OCI-LY7 (cell line): ENCODE results near the gene CEBPG. TPM values are rescaled to one million over a fixed set of nuclear protein-coding genes. Genes with fewer than 3 reads are reported as not detected.

Source experiments
- BruUV-seq: library from RNA; stranded (reverse); fragments of 400-500 nt; replicated peaks from 2 replicates; lab custom pipeline; 2021; lab: Mats Ljungman, UMichigan
- CTCF ChIA-PET: fragments of 300-600 bp; sonication (Branson Sonifier 250); formaldehyde crosslinking; loops from one replicate; lab custom pipeline; 2022; ENCODE audit warnings: antibody characterized with exemption; ENCODE audit not compliant: unreplicated experiment; lab: Charles Lee
- POLR2A ChIA-PET: fragments of 300-600 bp; sonication (Branson Sonifier 250); formaldehyde crosslinking; loops from one replicate; lab custom pipeline; 2022; ENCODE audit warnings: antibody characterized with exemption; lab: Charles Lee
- DNase-seq: peaks from one replicate; pipeline ENCODE4 v3.0.0-alpha.2; 2015; ENCODE audit warnings: low spot score
- H2AFZ ChIP-seq: fragments of 200-600 bp; sonication (generic), shearing (Covaris generic); 2 replicates; pipeline ENCODE4 v1.6.1; 2014; ENCODE audit warnings: mild to moderate bottlenecking, antibody characterized with exemption, low read length, moderate library complexity
- H3K27ac ChIP-seq: fragments of 200-600 bp; sonication (generic); 2 replicates; pipeline ENCODE4 v1.5.1; 2014; ENCODE audit warnings: mixed run types, low read depth, mild to moderate bottlenecking, moderate library complexity, low read length, inconsistent platforms; ENCODE audit not compliant: poor library complexity, severe bottlenecking
- H3K36me3 ChIP-seq: fragments of 200-600 bp; sonication (generic); 2 replicates; pipeline ENCODE4 v1.6.1; 2014; ENCODE audit warnings: mild to moderate bottlenecking, antibody characterized with exemption, low read length, moderate library complexity, mixed read lengths; ENCODE audit not compliant: insufficient read depth
- H3K4me1 ChIP-seq: fragments of 200-600 bp; sonication (generic); 2 replicates; pipeline ENCODE4 v1.5.1; 2014; ENCODE audit warnings: mild to moderate bottlenecking, low read length; ENCODE audit not compliant: insufficient read depth, poor library complexity, severe bottlenecking
- H3K4me2 ChIP-seq: fragments of 200-600 bp; sonication (generic); 2 replicates; pipeline ENCODE4 v1.6.1; 2014; ENCODE audit warnings: mild to moderate bottlenecking, low read length
- H3K4me3 ChIP-seq: fragments of 200-600 bp; sonication (generic); 2 replicates; pipeline ENCODE4 v1.5.1; 2014; ENCODE audit warnings: mild to moderate bottlenecking, low read depth, low read length; ENCODE audit not compliant: poor library complexity, severe bottlenecking
- H3K79me2 ChIP-seq: fragments of 200-600 bp; sonication (generic); 2 replicates; pipeline ENCODE4 v1.6.1; 2016; ENCODE audit warnings: low read depth, mild to moderate bottlenecking, low read length, moderate library complexity, mixed read lengths; ENCODE audit not compliant: insufficient read depth
- H3K9me2 ChIP-seq: fragments of 200-600 bp; sonication (generic); 2 replicates; pipeline ENCODE4 v1.6.1; 2016; ENCODE audit warnings: mild to moderate bottlenecking, low read length, mixed read lengths; ENCODE audit not compliant: insufficient read depth
- H3K9me3 ChIP-seq: fragments of 200-600 bp; sonication (generic); 2 replicates; pipeline ENCODE4 v1.6.1; 2014; ENCODE audit warnings: mild to moderate bottlenecking, mixed run types, low read length, mixed read lengths
- H4K20me1 ChIP-seq: fragments of 200-600 bp; sonication (generic); 2 replicates; pipeline ENCODE4 v1.6.1; 2014; ENCODE audit warnings: mild to moderate bottlenecking, antibody characterized with exemption, low read length, moderate library complexity, mixed read lengths; ENCODE audit not compliant: insufficient read depth
- EZH2phosphoT487 ChIP-seq: fragments of 200-600 bp; sonication (generic); IDR thresholded peaks from 2 replicates; pipeline ENCODE4 v1.6.1; 2018; ENCODE audit warnings: low read depth, borderline replicate concordance, mild to moderate bottlenecking, mixed run types, antibody characterized with exemption, low read length, moderate library complexity, mixed read lengths
- intact Hi-C: fragments of 100-400 bp; cut with micrococcal nuclease; formaldehyde crosslinking; loops from one replicate; pipeline ENCODE4 v1.10.0; 2022; ENCODE audit not compliant: unreplicated experiment
- total RNA-seq, 2 experiments: library from RNA; depleted of rRNA in 1 of 2; stranded (reverse); fragments of >200 nt in 1 of 2; shearing (Covaris generic) in 1 of 2; gene quantifications; 2 replicates each; pipeline ENCODE4 v1.2.3, GENCODE V29; 2014 to 2022
- TF ChIP-seq, protein P1 (sequence below): fragments of 200-600 bp; sonication (generic); conservative IDR thresholded peaks from 2 replicates; pipeline ENCODE4 v1.5.1; 2014; ENCODE audit warnings: mild to moderate bottlenecking, antibody characterized with exemption, low read length, moderate library complexity, mixed read lengths

CEBPG gene
- total RNA-seq, 2 experiments from 2014 or later, result 44.9 to 45.1 TPM

DNA sequence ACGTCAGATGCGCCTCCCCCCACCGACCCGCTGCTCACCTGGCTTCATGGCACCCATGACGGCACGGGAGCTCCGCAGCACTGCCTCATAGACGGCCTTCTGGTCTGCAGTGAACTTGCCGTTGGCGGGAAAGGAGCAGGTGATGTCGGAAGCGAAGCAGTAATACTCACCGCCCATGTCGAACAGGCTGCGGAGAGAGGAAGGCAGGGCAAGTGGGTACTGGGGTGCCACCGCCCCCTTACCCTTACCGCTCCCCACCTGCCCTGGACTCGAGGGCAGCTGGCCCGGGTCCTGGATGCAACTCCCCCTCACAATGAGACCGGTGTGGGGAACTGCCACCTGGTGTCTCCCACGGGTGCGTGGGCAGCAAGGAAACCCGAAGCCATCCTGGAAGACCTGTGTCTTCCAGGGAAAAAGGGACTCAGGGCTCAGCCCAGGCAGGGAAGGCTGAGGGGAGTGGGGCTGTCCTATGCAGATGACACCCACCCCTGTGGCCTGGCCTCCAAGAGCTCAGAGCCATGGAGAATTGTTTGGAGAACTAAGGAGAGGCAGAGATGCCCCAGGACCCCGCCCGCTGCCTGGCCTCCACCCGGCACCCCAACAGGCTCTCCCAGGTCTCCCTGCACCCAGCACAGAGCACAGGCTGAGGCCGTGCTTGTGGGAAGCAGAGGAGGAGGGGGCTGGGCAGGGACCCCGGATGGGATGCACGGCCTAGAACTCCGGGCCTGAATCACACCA is 28.3 kb downstream of the CEBPG start:
- Histone ChIP-seq H4K20me1 (no peaks in the 10 kb centered on the region), H3K36me3 (no peaks in the 10 kb centered on the region), H2AFZ (no peak overlapping the region), H3K4me3 (no peak overlapping the region), H3K79me2 (no peaks in the 10 kb centered on the region), H3K9me2 (no peaks in the 10 kb centered on the region), H3K4me1 (no peaks in the 10 kb centered on the region), H3K4me2 (no peak overlapping the region), H3K9me3 (no peaks in the 10 kb centered on the region), H3K27ac (no peak overlapping the region)
- CTCF ChIA-PET, result no interaction called here
- POLR2A ChIA-PET, result interaction anchor here (0.5 kb wide), 1 partner anchor 74 kb away, joined by 3 read pairs; no protein-coding TSS in a partner anchor
- no peak for DNase-seq
- no TSS peak for BruUV-seq
- intact Hi-C loops, result no loop called here
- TF ChIP-seq, protein P1, sequence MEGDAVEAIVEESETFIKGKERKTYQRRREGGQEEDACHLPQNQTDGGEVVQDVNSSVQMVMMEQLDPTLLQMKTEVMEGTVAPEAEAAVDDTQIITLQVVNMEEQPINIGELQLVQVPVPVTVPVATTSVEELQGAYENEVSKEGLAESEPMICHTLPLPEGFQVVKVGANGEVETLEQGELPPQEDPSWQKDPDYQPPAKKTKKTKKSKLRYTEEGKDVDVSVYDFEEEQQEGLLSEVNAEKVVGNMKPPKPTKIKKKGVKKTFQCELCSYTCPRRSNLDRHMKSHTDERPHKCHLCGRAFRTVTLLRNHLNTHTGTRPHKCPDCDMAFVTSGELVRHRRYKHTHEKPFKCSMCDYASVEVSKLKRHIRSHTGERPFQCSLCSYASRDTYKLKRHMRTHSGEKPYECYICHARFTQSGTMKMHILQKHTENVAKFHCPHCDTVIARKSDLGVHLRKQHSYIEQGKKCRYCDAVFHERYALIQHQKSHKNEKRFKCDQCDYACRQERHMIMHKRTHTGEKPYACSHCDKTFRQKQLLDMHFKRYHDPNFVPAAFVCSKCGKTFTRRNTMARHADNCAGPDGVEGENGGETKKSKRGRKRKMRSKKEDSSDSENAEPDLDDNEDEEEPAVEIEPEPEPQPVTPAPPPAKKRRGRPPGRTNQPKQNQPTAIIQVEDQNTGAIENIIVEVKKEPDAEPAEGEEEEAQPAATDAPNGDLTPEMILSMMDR, result no peak
- TF ChIP-seq EZH2phosphoT487, result no peak

DNA sequence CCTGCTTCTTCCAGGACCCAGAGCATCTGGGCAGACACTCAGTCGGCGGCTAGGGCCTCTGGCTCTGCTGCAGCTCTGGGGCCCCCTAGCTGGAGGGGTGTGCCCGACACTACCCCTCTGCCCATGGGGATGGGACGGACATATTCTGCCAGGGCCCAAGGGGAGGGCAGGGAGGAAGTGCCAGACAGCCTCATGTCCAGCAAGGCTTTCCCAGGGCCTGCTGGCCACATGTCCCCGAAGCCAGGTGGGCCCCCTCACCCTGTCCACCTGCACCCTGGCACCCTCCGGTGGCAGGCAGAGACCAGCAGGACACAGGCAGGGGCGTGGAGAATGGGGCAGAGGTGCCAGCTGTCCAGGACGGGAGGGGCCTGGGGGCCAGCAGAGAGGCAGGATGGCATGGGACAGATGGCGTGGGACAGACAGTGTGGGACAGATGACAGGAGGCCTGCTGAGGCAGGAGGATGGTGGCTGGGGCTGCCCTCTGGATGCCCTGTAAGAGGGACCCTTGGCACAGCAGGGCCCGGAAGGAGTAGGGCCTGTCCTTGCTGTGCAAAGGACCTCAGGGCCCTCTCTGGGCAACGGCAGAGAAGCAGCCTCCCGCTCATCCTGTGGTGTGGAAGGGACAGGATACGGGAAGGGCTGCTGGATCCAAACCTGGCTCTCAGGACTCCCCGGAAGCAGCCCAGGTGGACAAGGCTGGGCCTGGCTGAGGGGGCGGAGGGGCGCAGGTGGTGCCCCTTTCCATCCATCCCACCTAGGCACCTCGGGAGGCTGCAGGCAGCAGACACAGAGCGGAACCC is 29.1 kb downstream of the CEBPG start:
- BruUV-seq, result no TSS peak
- DNase-seq, result no peak
- intact Hi-C loops, result no loop called here

More for the DNA sequence above, 29.1 kb downstream of the CEBPG start:
- CTCF ChIA-PET, result no interaction called here
- Histone ChIP-seq H3K4me2 (no peak overlapping the region), H3K9me2 (no peaks in the 10 kb centered on the region), H3K4me1 (no peaks in the 10 kb centered on the region), H4K20me1 (no peaks in the 10 kb centered on the region), H3K9me3 (no peaks in the 10 kb centered on the region), H3K4me3 (no peak overlapping the region), H3K36me3 (no peaks in the 10 kb centered on the region), H3K27ac (no peak overlapping the region), H3K79me2 (no peaks in the 10 kb centered on the region), H2AFZ (no peak overlapping the region)
- POLR2A ChIA-PET, result no interaction called here
- TF ChIP-seq EZH2phosphoT487, result no peak
- TF ChIP-seq, protein P1, result no peak
